Stimulated activated CD8-positive, alpha-beta memory T cell treated with anti-CD3 and anti-CD28 coated beads, Interleukin-7, amount 100 ng/mL, for 24 hours (primary cell): ENCODE results near the gene MAP3K14.

Experiments used
- DNase-seq: peaks from one replicate; pipeline ENCODE4 v3.0.0-alpha.2; 2020; ENCODE audit warnings: low read depth

MAP3K14 gene

GRCh38 chr17:45282683-45283644 lies 33.9 kb downstream of the MAP3K14 start:
- no peak for DNase-seq

DNA sequence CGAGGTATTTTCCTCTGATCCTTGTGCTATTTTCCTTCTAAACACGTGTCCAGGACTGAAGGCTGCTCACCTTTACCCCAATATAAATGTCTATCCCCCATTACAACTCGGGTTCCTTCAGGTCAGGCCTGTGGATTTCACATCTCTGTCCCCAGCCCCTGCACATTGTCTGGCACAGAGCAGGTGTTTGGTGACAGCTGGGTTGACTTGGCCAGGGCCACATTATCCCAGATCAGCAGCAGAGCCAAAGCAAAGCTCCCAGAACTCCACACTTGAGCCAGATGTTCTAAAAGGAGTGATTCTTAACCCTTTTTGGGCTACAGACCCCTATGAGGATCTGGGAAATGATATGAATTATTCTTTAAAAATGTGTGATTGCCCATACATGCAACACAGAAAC lies 36.9 kb downstream of the MAP3K14 start:
- no peak for DNase-seq

DNA sequence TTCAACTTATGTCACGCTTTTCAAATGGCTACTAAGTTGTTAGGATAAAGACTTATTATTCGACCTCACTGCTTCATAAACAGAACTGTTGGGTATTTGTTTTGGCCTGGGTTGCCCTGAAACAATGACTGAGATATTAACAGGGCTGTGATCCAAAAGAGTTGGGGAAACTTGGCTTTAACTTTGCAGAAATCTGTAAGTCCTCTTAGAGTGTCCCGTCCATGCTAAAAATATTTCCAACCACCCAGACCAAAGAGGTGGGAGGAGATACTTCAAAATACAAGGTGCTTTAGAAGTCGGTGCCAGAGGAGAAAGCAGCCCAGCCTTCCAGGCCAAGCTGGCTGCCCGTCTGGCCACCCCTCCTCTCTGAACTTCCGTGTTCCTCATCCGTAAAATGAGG lies 38.8 kb downstream of the MAP3K14 start:
- no peak for DNase-seq

- DNase-seq: peak; percentile 79
Measured at GRCh38 chr17:45277216-45277849, 39.5 kb downstream of the MAP3K14 start.

DNA sequence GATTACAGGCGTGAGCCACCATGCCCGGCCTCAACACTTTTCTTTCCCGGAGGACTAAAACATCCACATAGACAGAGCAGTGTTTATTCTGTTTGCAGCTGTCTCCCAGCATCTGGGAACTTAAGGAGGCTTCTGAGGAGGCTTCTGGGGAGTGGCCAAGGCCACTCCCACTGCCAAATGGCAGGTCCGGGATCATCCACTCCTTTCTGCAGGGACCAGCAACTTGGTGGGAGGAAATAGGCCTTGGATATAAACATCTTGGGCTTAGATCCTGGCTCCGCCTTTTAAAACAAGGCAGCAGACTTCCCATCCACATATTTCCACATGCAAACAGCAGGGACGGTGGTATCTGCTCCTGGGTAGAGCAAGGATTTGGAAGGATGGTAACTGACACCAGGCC lies 40.8 kb downstream of the MAP3K14 start:
- no peak for DNase-seq

- DNase-seq: no peak
Measured at GRCh38 chr17:45274033-45274432, 42.8 kb downstream of the MAP3K14 start.

GRCh38 chr17:45273551-45273957 lies 43.3 kb downstream of the MAP3K14 start:
- DNase-seq: no peak

DNA sequence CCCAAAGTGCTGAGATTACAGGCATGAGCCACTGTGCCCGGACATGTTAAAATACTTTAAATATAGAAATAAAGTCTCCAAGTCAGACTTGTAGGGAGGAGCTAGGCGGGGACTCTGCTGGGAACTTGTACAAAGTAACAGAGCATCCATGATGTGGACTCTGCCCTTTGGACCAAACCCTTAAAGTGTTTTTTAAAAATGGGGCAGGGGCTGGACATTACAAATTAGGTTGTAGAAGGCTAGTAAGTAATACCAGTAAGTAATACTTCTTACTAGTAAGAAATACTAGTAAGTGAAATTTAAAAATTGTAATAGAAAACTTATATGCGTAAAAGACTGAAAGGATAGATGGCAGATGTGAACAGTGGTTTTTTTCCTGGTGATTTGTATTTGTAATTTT lies 45.2 kb downstream of the MAP3K14 start:
- no peak for DNase-seq

GRCh38 chr17:45270828-45271418 lies 45.9 kb downstream of the MAP3K14 start:
- no peak for DNase-seq

- DNase-seq: no peak
Measured at GRCh38 chr17:45269912-45270311, 46.9 kb downstream of the MAP3K14 start.

- DNase-seq: no peak
Measured at GRCh38 chr17:45267436-45268055, 49.3 kb downstream of the MAP3K14 start.

DNA sequence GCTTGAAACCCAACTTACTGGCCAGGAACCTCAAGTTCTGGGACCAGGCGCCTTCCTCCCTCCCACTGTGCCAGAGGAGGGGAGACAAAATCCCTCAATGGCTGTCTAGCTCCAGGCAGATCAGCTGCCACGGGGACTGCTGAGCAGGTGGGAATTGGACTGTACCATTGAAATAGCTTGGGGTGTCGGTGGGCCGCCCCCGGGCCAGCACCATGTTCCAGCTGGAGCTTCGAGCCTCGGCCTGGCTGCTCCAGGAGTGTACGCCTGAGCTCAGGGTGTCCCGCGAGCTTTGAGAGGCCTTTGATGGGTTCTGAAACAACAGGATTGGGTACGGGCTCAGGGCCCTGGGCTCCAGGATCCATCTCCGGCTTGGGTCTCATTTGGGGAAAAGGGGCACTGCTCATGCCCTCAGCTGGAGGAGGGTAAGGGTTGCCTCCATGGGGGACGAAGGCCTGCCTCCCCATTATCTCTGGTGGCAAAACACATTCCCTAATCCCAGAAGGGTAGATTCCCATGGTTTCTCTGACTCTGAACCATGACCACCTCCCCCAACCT lies 50.4 kb downstream of the MAP3K14 start:
- no peak for DNase-seq

GRCh38 chr17:45265821-45266220 lies 51.0 kb downstream of the MAP3K14 start:
- no peak for DNase-seq

DNA sequence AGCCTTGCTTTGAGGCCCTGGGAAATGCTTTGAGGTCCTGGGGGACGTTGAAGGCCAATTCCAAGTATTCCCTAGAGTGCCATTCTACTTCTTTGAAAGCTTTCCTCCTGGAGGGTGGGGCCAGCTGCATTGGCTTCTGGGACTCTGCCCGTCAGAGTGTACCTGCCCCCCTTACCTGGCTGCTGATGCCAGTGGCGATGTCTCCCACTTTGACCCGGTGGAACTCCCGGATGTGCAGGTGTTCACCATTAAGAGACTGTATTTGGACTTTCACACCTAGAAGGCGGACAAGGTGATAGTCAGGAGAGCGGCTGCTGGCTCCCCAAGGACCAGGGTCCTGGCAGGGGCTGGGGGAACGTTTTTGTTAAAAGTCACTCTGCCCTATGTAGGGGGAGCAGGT lies 51.8 kb downstream of the MAP3K14 start:
- DNase-seq: no peak

GRCh38 chr17:45264430-45264829 lies 52.4 kb downstream of the MAP3K14 start:
- no peak for DNase-seq

DNA sequence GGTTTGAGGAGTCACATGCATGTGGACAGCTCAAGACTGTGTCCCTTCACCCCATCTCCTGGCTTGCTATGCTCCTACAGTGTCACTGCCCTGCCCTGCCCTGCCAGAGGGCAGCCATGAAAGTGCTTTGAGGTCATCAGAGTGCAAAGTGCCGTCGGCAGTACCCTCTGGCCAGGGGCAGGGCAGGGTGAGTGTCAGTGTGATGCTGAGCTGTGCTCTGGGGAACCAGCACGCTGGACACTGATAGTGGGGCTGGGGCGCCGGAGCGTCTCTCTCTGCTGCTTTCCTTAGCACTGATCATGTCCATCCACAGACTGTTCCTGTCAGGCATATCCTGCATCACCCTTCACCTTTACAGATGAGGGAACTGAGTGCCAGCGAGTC lies 53.4 kb downstream of the MAP3K14 start:
- no peak for DNase-seq

DNA sequence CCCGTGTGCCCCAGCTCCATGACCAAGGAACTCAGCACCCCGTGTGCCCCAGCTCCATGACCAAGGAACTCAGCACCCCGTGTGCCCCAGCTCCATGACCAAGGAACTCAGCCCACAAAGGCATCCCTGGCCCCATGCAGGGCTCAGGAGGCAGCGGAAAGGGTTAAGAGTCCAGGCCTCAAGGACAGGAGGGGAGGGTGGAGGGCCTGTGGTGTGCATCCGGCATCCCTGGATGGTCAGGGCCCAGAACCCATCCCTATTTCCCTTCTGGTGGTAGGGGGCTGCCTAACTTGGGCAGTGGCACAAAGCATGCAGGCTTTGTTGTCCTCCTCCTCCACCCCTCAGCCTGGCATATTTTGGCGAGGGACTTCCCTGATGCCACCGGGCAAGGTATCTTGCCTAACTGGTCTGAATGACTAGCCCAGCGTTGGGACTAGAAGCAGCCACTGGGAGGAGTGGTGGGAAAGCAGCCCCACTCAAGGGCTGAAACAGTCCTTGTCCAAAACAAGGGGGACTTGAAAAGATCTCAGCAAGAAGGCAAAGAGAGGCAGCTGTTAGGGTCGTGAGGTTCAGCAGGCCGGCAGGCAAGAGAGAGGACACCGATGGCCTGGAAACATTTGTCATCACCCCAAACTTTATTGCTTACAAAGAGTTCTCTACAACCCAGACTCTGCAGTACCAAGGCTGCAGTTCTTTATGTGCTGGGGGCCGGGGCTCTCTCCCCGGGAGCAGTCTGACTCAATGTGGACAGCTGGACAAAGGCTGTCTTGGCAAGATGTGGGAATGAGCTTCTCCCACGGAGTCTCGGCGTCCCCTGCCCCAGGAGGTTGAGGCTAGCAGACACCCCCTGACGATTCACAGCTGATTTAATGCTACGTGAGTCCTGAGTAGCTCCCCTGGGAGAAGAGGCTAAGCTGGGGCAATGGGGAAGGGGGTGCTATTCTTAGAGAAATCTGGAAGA lies 54.0 kb downstream of the MAP3K14 start:
- no peak for DNase-seq

GRCh38 chr17:45261577-45262515 lies 55.0 kb downstream of the MAP3K14 start, which contains the start of gene SPATA32:
SPATA32 (minus strand) TSS chr17:45262094; CDS start chr17:45262016, 78 bp downstream.
- peak; percentile 41 for DNase-seq

DNA sequence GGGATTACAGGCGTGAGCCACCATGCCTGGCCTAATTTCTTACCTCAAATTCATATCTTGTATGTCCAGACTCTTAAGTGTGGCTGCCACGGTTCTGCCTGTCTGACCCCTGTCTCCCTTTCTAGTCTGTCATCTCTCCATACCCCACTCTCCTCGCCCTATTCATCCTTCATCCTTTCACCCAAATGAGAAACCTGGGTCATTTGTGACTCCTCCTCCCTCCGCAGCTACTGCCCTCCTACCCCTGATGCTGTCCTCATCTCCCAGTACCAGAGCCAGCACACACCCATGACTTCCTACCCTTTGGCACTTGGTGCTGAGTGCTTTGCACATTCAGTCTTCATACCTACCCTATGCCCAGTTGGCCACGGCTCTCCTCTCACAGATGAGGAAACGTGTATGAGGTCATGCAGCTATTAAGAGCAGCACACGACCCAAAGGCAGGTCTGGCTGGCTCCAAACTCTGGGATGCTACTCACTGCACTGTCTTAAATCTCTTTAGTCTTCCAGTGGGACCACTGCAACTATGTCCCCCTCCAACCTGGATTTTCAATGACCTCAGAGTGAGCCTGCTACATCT lies 56.5 kb downstream of the MAP3K14 start:
- DNase-seq: no peak
